SKM-1 (cell line): ENCODE data around the gene HUWE1.
A peak's percentile ranks its signal among the peaks of the same experiment; 100 is the strongest.
"Not testable (repeated sequence)": the region's sequence is repeated elsewhere in the genome, so short reads cannot be mapped to it uniquely, and the experiment has no call there.

Experiments used
- DNase-seq: peaks from one replicate; lab custom pipeline; 2025; ENCODE audit not compliant: unreplicated experiment; lab: John Stamatoyannopoulos, UW

The HUWE1 gene, protein sequence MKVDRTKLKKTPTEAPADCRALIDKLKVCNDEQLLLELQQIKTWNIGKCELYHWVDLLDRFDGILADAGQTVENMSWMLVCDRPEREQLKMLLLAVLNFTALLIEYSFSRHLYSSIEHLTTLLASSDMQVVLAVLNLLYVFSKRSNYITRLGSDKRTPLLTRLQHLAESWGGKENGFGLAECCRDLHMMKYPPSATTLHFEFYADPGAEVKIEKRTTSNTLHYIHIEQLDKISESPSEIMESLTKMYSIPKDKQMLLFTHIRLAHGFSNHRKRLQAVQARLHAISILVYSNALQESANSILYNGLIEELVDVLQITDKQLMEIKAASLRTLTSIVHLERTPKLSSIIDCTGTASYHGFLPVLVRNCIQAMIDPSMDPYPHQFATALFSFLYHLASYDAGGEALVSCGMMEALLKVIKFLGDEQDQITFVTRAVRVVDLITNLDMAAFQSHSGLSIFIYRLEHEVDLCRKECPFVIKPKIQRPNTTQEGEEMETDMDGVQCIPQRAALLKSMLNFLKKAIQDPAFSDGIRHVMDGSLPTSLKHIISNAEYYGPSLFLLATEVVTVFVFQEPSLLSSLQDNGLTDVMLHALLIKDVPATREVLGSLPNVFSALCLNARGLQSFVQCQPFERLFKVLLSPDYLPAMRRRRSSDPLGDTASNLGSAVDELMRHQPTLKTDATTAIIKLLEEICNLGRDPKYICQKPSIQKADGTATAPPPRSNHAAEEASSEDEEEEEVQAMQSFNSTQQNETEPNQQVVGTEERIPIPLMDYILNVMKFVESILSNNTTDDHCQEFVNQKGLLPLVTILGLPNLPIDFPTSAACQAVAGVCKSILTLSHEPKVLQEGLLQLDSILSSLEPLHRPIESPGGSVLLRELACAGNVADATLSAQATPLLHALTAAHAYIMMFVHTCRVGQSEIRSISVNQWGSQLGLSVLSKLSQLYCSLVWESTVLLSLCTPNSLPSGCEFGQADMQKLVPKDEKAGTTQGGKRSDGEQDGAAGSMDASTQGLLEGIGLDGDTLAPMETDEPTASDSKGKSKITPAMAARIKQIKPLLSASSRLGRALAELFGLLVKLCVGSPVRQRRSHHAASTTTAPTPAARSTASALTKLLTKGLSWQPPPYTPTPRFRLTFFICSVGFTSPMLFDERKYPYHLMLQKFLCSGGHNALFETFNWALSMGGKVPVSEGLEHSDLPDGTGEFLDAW (N-terminal part only)

DNA sequence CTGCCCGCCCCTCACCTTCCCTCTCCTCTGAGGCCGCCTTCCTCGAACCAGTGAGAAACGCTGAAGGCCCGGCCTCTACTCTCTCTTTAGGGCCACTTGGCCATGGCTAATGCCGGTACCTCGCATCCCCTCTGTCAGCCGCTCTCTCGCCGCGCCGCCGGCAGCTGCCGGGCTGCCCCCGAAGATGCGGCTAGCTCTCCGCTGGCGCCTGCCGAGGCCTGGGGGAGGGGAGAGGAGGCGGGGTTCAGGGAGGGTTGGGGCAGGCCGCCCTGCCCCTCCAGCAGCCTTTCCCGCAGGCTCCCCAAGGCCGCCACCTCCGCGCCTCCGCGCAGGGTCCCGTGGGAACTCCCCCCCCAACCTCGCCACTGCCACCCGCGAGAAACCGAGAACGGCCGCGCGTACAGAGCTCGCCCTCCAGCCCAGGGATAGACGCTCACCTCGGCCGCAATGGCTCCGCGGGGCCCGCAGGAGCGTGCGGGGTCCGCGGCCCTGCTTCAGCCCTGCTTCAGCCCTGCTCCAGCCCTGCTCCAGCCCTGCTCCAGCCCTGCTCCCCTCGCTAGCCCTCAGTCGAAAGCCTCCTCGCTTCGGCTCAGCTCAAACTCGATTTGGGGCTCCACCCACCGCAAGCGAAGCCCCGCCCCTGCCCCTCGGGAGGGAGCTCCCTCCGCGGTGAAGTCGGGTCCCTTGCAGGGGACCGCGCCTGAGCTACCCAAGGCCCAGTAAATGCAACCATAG is at the start of gene HUWE1:
HUWE1 (minus strand) TSS at position 569 of the 735 bp plus-strand sequence. CDS start 32,612 bp downstream, outside the sequence.
- DNase-seq = peak; percentile 24

DNA sequence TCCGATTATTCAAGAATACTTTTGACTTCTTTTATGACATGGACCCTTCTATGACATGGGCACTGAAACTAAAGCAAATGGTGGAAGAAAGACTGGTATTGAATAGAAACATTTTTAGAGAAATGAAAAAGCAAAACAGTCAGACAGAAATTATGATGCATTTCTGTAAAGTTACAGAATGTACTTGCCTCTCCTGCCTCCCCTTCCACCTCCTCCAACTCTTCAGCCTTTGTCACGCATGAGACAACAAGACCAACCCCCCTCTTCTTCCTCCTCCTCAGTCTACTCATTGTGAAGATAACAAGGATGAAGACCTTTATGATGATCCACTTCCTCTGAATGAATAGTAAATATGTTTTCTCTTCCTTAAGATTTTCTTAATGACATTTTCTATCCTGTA is 46.3 kb upstream of the HUWE1 start:
- DNase-seq = no peak

DNA sequence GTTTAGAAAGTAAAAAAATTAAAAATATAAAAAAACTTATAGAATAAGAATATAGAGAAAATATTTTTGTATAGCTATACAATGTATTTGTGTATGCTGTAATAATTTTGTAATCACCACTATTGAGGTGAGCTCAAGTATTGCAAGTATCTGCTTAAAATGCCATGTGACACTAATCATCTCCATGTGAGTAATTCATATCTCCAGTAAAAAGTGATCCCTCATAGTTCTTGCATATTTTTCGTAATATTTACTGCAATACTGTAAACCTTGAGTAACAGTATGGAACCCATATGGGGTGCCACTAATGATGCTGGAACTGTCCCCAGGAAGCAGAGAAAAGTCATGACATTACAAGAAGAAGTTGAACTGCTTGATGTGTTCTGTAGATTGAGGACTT is 43.2 kb upstream of the HUWE1 start:
- no peak for DNase-seq

DNA sequence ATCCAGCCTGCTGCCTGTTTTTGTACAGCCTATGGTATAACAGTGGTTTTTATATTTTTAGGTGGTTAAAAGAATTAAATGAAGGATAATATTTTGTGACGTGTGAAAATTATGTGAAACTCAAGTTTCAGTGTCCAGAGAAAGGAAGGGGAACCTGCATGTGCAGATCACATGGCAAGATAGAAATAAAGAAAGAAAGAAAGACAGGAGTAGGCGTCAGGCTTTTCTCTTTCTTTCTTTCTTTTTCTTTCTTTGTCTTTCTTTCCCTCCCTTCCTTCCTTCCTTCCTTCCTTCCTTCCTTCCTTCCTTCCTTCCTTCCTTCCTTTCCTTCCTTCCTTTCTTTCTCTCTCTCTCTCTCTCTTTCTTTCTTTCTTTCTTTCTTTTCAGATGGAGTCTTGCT is 42.0 kb upstream of the HUWE1 start:
- no peak for DNase-seq

DNA sequence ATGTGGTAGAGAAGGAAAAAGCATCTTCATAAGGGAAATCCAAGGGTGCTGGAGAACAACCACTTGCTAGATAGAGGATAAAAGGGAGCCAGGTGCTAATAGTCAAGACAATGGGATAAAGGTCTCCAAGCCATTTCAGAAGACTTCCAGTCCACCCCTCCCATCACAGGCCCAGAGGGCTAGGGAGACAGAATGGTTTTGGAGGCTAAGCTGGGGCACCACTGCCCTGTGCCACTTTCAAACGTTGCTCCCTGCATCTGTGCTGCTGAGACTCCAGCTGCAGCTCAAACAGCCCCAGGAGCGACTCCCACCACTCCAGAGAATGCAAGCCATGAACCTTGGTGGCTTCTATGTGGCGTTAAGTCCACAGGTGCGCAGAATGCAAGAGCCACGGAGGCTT is 38.4 kb upstream of the HUWE1 start:
- no peak for DNase-seq

DNA sequence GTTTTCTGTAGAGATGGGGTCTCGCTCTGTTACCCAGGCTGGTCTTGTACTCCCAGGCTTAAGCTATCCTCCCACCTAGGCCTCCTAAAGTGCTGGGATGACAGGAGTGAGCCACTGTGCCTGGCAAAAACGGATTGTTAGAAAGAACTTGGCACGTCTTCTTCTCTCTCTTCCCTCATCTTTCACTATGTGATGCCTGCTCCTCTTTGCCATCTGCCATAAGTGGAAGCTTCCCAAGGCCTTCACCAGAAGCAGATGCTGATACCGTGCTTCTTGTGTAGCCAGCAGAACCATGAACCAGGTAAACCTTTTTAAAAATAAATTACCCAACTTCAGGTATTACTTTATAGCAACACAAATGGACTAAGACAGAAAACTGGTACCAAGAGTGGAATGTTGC is 36.9 kb upstream of the HUWE1 start:
- DNase-seq = no peak

DNA sequence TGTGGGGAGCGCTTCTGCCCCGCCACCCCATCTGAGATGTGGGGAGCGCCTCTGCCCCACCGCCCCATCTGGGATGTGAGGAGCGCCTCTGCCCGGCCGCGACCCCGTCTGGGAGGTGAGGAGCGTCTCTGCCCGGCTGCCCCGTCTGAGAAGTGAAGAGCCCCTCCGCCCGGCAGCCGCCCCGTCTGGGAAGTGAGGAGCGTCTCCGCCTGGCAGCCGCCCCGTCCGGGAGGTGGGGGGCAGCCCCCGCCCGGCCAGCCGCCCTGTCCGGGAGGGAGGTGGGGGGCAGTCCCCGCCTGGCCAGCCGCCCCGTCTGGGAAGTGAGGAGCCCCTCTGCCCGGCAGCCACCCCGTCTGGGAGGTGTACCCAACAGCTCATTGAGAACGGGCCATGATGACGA is 35.1 kb upstream of the HUWE1 start:
- DNase-seq = not testable (repeated sequence)

DNA sequence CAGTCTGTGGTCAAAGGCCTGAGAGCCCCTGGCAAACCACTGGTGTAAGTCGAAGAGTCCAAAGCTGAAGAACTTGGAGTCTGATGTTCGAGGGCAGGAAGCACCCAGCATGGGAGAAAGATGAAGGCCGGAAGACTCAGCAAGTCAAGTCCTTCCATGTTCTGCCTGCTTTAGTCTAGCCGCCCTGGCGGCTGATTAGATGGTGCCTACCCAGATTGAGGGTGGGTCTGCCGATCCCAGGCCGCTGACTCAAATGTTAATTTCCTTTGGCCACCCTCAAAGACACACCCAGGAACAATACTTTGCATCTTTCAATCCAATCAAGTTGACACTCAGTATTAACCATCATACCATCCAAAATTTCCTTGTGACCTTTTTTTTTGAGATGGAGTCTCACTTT is 33.1 kb upstream of the HUWE1 start:
- DNase-seq = not testable (repeated sequence)

DNA sequence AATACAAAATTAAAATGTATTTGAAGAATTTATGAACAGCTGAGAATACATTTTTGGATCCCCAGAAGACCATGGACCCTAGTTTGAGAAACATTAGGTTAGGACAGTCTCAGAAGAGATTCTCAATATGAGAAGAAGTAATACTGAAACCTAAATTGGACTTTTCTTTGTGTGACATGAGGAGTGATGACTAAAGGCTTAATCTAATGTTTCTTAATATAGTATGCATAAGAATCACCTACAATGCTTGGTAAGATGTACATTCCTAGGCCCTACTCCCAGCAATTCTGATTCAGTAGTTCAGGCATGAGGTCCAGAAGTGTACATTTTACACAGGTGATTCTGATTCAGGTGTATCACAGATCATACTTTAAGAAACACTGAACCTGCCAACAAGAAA is 31.6 kb upstream of the HUWE1 start:
- no peak for DNase-seq

DNA sequence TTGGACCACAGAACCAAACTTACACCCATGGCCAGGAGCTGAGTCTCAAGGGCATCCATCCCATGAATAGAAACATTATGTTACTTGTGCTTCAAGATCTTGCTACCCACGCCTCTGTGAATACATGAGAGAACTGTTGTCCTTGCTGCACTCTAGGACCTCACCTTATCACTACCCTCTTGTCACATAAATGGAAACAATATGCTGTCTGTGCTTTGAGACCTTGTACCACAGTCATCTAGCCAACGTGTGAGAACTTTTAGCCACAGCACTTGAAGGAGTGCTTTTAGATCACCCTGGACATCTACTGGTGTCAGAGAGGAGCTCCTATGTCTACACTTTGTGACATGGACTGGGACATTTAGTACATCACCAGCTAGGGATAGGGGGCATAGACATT is 30.7 kb upstream of the HUWE1 start:
- no peak for DNase-seq

DNA sequence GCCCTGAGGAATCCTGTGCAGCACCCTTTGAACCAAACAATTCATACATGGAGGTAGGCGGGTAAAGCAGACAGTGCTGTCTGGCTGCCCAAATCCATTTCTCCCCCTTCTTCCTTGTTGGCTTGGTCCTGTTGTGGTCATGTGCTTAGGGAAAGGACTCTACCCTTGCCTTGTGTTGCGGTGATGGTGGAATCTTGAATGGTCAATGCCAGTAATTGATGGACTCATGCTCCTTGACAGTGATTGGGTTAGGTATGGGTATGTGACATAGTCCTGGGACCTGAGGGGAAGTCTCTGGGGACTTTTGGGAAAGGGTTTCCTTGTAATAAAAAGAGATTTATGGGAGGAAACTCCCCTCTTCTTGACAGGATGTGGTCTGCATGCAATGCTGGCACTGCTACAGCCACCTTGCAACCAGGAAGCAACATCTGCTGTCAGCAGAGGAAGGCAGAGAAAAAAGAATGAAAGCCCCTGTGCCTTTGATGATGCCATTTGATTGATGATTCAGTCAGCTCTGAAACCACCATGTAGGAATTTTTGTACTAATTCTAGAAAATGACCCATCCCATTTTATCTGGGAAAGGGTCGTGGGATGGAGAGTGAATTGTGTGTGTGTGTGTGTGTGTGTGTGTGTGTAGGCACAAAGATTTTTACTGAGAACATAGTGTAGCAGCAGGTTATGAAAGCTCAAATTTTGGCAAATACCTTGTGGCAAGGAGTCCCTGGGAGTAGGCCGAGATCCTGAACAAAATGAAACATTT is 30.0 kb upstream of the HUWE1 start:
- no peak for DNase-seq

DNA sequence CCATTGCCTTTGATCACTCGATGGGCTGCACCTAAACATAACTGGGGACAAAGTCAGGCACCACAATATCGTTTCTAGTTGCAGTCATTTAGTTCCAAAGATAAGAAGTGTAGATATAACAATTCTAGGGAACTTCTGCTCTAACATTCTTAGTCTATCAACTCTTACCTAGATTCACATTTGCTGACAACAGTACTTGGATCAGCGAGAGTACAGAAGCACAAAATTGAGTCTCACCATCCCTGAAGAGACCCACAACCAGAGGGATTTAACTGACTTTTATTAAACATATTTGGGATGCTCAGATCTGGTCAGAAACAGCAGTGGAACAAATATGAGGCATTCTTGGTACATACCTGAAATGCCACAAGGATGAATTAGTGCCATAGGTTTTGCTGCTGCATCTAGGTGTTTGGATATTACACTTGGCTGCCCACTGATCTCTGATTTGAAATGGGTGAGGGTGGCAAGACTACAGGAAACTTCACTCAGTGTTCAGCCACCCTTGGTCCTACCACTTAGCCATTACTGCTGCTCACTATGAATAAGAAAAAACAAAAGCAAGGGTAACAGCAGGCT is 28.9 kb upstream of the HUWE1 start:
- DNase-seq = no peak

DNA sequence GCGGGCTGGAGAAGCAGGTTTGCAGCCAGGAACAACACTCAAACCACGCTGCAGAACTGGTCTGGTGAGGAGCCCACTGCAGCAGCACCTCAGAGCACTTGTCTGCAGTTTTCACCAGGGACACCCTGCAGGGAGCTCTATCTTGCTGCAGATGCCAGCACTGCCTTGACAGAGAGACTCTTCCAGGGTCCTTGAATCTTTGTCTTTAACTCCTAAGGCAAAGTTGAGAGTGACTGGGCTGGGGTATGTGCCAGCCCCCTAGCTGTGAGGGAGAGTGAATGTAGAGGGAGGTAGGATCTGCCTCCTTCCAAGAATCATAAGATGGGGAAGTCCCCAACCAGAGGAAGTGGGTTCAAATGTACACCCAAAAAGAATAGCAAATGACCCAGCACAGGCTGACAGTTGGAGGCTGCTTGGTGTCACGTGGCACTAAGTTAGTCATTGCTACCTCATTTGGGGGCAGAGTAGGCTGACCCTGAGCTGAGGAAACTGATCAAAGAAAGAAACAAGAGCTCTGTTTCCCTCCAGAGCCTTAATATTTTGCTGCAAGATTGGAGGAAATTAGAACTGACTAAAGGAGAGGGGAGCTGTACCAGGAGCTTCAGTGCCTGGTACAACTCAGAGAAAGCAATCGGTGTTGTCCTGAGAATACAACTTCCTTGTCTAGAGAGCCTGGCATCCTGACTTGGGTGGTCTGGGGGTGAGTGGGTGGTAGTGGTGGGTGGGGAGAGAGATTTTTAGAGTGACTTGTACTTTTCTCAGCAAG is 28.2 kb upstream of the HUWE1 start:
- peak; percentile 17 for DNase-seq

DNA sequence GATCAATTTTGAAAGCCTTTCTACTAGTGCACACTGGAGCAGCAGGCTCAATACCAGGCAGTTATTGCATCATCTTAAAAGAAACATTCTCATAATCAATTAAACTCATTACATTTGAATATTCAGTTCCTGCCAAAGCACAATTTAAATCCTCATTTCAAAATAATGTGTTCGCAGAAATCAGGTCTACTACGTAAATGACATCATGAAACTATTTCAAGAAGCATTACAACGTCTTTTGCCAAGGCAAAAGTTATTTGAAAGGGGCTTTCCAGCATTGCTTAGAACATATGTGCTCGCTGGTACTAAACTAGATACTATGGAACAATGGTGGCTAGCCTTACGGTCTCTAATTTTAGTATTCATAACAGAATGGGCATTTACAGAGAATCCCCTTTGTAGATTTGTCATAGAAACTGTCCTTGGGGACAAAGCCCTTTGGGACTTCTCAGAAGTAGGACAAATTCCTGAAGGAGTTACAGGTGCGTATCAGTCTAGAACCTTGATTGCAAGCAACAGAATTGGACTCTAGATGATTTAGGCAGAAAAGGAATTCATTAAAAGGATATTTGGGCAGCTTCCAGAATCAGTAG is 27.6 kb upstream of the HUWE1 start:
- DNase-seq = no peak

DNA sequence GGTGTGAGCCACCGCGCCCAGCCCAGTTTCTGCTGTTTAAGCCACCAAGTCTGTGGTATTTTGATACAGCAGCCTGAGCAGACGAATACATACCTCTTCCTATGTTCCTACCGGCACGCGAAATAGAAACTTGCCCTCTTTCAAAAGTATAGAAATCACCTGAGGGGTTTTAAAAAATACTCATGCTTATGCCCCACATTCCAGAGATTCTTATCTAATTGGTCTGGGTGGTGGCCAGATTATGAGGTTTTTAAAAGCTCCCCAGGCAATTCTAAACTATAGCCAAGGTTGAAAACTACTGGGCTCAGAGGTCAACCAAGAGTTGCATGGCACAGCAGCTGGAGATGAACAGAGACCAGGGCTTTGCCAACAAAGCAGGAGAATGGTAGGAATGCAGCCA is 24.9 kb upstream of the HUWE1 start:
- DNase-seq = no peak

DNA sequence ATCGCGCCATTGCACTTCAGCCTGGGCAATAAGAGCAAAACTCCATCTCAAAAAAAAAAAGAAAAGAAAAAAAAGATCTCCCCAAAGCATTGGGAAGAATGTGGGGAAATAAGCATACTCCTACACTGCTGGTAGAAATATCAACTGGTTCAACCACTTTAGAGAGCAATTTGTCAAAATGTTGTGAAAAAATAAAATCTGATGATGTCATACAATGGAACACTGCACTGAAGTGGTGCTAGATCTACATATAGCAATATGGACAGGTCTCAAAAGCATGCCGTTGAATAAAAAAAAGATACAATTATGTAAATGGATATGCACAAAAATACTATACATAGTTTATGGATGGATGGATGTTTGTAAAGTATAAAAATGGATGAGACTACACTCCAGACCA is 18.3 kb upstream of the HUWE1 start:
- DNase-seq = no peak

DNA sequence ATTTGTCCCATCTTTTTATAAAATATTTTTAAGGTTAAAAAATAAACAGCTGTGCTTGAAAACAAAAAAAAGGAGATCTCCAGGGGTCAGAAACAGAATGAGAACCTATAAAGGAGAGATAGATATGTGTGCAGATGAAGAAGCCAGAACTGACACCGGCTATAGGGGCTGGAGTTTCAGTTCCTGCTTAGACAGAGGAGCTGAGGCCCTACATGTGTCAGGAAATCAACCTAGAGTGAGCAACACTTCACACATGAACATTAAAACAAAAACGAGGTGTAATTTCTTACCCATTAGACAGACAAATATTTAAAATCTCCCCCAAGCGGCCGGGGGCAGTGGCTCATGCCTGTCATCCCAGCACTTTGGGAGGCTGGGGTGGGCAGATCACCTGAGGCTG is 17.8 kb upstream of the HUWE1 start:
- no peak for DNase-seq

DNA sequence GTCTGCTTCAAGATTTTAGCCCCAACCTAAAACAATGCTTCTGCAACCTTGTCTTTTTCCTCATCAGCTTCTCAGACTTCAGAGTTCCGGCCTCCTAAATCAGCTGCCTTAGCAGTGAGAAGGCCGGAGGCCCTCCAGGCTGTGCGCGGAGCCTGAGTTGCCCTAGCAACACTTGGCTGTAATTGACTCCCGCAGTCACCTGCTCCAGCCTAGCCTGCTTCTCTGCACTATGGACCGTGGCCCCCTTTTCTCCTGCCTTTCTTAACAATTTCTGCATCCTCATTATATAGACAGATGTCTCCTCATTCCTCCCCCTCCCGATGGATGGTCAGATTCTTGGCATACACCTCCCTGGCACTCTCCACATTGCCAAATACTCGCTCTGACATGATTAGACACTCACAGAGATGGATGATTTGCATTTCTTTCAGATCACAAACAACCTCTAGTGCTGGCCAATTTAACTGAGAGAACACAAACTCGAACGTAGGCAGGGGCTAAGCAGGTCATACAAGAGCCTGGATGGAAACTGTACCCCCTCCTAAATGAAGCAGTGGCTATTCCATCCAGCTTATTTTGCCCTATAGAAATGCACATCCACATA is 9.5 kb upstream of the HUWE1 start:
- DNase-seq = no peak
